A673 (cell line): ENCODE data around the gene CAMK2G.
"Not testable (repeated sequence)": the region's sequence is repeated elsewhere in the genome, so short reads cannot be mapped to it uniquely, and the experiment has no call there.

ENCODE experiments used
- CTCF ChIP-seq: fragments of 300-800, 200-600 bp; sonication (generic); conservative IDR thresholded peaks from 2 replicates; pipeline ENCODE4 v1.5.1; 2017; ENCODE audit warnings: low read depth, mild to moderate bottlenecking, antibody characterized with exemption, low read length, moderate library complexity, mixed read lengths
- EZH2 ChIP-seq: fragments of 200-600 bp; sonication (generic); IDR thresholded peaks from 2 replicates; pipeline ENCODE4 v1.6.1; 2017; ENCODE audit warnings: borderline replicate concordance, low read depth, mild to moderate bottlenecking, mixed read lengths, antibody characterized with exemption, low read length; ENCODE audit not compliant: poor library complexity, severe bottlenecking

- not testable (repeated sequence) for TF ChIP-seq CTCF, EZH2
Observed at GRCh38 chr10:73795491-73795890, 78.9 kb downstream of the CAMK2G start.
